WTC11 (cell line): ENCODE results near the gene LMTK2.

Experiments used
- TEAD4 ChIP-seq: sonication (generic); formaldehyde crosslinking; IDR thresholded peaks from 2 replicates; pipeline ENCODE4 v1.8.0; 2022; ENCODE audit warnings: mild to moderate bottlenecking, missing genetic modification reagents
- ZNF263 ChIP-seq: sonication (generic); formaldehyde crosslinking; IDR thresholded peaks from 2 replicates; pipeline ENCODE4 v1.8.1; 2022; ENCODE audit warnings: low read depth, mild to moderate bottlenecking, moderate library complexity, missing genetic modification reagents
- TF ChIP-seq, protein P1 (sequence below): fragments of 200-600 bp; IDR thresholded peaks from 2 replicates; pipeline ENCODE4 v1.8.0; 2022; ENCODE audit warnings: antibody characterized with exemption
- TF ChIP-seq, protein P2 (sequence below): sonication (generic); formaldehyde crosslinking; IDR thresholded peaks from 2 replicates; pipeline ENCODE4 v1.8.0; 2022; ENCODE audit warnings: mild to moderate bottlenecking, missing genetic modification reagents
- TF ChIP-seq, protein P3 (sequence below): sonication (generic); formaldehyde crosslinking; IDR thresholded peaks from 2 replicates; pipeline ENCODE4 v1.8.1; 2023; ENCODE audit warnings: mild to moderate bottlenecking, missing genetic modification reagents, moderate library complexity

DNA sequence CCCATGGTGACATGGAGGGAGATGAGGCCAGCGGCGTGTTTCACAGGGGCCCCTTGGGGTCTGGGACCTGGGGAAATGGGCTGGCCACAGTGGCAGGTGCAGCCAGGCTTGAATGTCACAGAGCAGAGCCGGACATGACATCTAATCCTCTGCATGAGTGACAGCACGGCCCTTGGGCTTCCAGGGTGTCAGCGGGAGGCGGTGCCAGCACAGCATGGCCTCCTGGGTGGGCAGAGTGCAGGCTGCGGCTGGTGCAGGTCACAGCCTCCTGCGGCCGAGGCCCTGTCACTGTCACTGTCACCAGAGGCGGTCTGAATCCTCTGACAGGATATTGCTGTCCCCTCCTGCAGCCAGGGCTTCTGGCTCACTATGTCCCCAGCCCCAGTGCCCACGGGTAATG lies 122.8 kb downstream of the LMTK2 start:
- TF ChIP-seq ZNF263 (no peak), TEAD4 (CRISPR knock-in tag) (no peak)
- TF ChIP-seq, protein P1, sequence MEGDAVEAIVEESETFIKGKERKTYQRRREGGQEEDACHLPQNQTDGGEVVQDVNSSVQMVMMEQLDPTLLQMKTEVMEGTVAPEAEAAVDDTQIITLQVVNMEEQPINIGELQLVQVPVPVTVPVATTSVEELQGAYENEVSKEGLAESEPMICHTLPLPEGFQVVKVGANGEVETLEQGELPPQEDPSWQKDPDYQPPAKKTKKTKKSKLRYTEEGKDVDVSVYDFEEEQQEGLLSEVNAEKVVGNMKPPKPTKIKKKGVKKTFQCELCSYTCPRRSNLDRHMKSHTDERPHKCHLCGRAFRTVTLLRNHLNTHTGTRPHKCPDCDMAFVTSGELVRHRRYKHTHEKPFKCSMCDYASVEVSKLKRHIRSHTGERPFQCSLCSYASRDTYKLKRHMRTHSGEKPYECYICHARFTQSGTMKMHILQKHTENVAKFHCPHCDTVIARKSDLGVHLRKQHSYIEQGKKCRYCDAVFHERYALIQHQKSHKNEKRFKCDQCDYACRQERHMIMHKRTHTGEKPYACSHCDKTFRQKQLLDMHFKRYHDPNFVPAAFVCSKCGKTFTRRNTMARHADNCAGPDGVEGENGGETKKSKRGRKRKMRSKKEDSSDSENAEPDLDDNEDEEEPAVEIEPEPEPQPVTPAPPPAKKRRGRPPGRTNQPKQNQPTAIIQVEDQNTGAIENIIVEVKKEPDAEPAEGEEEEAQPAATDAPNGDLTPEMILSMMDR, result no peak
- TF ChIP-seq, protein P2, sequence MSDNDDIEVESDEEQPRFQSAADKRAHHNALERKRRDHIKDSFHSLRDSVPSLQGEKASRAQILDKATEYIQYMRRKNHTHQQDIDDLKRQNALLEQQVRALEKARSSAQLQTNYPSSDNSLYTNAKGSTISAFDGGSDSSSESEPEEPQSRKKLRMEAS (CRISPR knock-in tag), result no peak
- TF ChIP-seq, protein P3, sequence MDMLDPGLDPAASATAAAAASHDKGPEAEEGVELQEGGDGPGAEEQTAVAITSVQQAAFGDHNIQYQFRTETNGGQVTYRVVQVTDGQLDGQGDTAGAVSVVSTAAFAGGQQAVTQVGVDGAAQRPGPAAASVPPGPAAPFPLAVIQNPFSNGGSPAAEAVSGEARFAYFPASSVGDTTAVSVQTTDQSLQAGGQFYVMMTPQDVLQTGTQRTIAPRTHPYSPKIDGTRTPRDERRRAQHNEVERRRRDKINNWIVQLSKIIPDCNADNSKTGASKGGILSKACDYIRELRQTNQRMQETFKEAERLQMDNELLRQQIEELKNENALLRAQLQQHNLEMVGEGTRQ (CRISPR knock-in tag), result no peak
